ENCODE data around the gene TAF4B.
"Not testable (repeated sequence)": the region's sequence is repeated elsewhere in the genome, so short reads cannot be mapped to it uniquely, and the experiment has no call there.

TAF4B gene

GRCh38 chr18:26367425-26367824, 141.2 kb downstream of the TAF4B start:
- Histone ChIP-seq H3K27me3 (ENCODE audit: control insufficient read depth in 2 of 2, insufficient read depth in 2 of 2, low read length in 2 of 2) (no peaks in the 10 kb centered on the region), H3K9ac (ENCODE audit: low read depth in 1 of 2, low read length in 2 of 2) (no peak overlapping the region)

GRCh38 chr18:26370037-26370436, 143.8 kb downstream of the TAF4B start:
- no peaks in the 10 kb centered on the region for H3K27me3 ChIP-seq (ENCODE audit: control insufficient read depth in 2 of 2, insufficient read depth in 2 of 2, low read length in 2 of 2)
- no peaks in the 10 kb centered on the region for H3K4me1 ChIP-seq (ENCODE audit: control insufficient read depth in 2 of 2, insufficient read depth in 2 of 2, low read length in 2 of 2)
- no peaks in the 10 kb centered on the region for H3K36me3 ChIP-seq (ENCODE audit: control insufficient read depth in 2 of 2, insufficient read depth in 2 of 2, low read length in 2 of 2)
- no peak overlapping the region for H3K27ac ChIP-seq (ENCODE audit: low read depth in 2 of 2, low read length in 2 of 2)
- no peak overlapping the region for H3K4me3 ChIP-seq (ENCODE audit: low read length in 2 of 2)
- H3K9me3 ChIP-seq (ENCODE audit: control insufficient read depth in 2 of 2, low read length in 2 of 2): no peaks in the 10 kb centered on the region
- no peak overlapping the region for H3K9ac ChIP-seq (ENCODE audit: low read depth in 1 of 2, low read length in 2 of 2)

More at GRCh38 chr18:26367425-26367824, 141.2 kb downstream of the TAF4B start:
- H3K9me3 ChIP-seq (ENCODE audit: control insufficient read depth in 2 of 2, low read length in 2 of 2): no peaks in the 10 kb centered on the region
- no peaks in the 10 kb centered on the region for H3K4me1 ChIP-seq (ENCODE audit: control insufficient read depth in 2 of 2, insufficient read depth in 2 of 2, low read length in 2 of 2)
- H3K36me3 ChIP-seq (ENCODE audit: control insufficient read depth in 2 of 2, insufficient read depth in 2 of 2, low read length in 2 of 2): no peaks in the 10 kb centered on the region
- no peak overlapping the region for H3K4me3 ChIP-seq (ENCODE audit: low read length in 2 of 2)
- no peak overlapping the region for H3K27ac ChIP-seq (ENCODE audit: low read depth in 2 of 2, low read length in 2 of 2)

GRCh38 chr18:26376105-26376504, 149.9 kb downstream of the TAF4B start:
- no peaks in the 10 kb centered on the region for H3K9me3 ChIP-seq (ENCODE audit: control insufficient read depth in 2 of 2, low read length in 2 of 2)
- no peak overlapping the region for H3K4me3 ChIP-seq (ENCODE audit: low read length in 2 of 2)
- no peaks in the 10 kb centered on the region for H3K36me3 ChIP-seq (ENCODE audit: control insufficient read depth in 2 of 2, insufficient read depth in 2 of 2, low read length in 2 of 2)
- H3K27me3 ChIP-seq (ENCODE audit: control insufficient read depth in 2 of 2, insufficient read depth in 2 of 2, low read length in 2 of 2): no peaks in the 10 kb centered on the region
- no peak overlapping the region for H3K9ac ChIP-seq (ENCODE audit: low read depth in 1 of 2, low read length in 2 of 2)
- no peak overlapping the region for H3K27ac ChIP-seq (ENCODE audit: low read depth in 2 of 2, low read length in 2 of 2)
- no peaks in the 10 kb centered on the region for H3K4me1 ChIP-seq (ENCODE audit: control insufficient read depth in 2 of 2, insufficient read depth in 2 of 2, low read length in 2 of 2)

GRCh38 chr18:26378701-26379100, 152.5 kb downstream of the TAF4B start:
- Histone ChIP-seq H3K36me3 (ENCODE audit: control insufficient read depth in 2 of 2, insufficient read depth in 2 of 2, low read length in 2 of 2) (no peaks in the 10 kb centered on the region), H3K9ac (ENCODE audit: low read depth in 1 of 2, low read length in 2 of 2) (no peak overlapping the region)

GRCh38 chr18:26381555-26381954, 155.3 kb downstream of the TAF4B start:
- H3K9ac ChIP-seq (ENCODE audit: low read depth in 1 of 2, low read length in 2 of 2); H3K27ac ChIP-seq (ENCODE audit: low read depth in 2 of 2, low read length in 2 of 2): not testable (repeated sequence)

More at GRCh38 chr18:26378701-26379100, 152.5 kb downstream of the TAF4B start:
- Histone ChIP-seq H3K9me3 (ENCODE audit: control insufficient read depth in 2 of 2, low read length in 2 of 2) (no peaks in the 10 kb centered on the region), H3K4me3 (ENCODE audit: low read length in 2 of 2) (no peak overlapping the region), H3K27me3 (ENCODE audit: control insufficient read depth in 2 of 2, insufficient read depth in 2 of 2, low read length in 2 of 2) (no peaks in the 10 kb centered on the region), H3K27ac (ENCODE audit: low read depth in 2 of 2, low read length in 2 of 2) (no peak overlapping the region), H3K4me1 (ENCODE audit: control insufficient read depth in 2 of 2, insufficient read depth in 2 of 2, low read length in 2 of 2) (no peaks in the 10 kb centered on the region)

DNA sequence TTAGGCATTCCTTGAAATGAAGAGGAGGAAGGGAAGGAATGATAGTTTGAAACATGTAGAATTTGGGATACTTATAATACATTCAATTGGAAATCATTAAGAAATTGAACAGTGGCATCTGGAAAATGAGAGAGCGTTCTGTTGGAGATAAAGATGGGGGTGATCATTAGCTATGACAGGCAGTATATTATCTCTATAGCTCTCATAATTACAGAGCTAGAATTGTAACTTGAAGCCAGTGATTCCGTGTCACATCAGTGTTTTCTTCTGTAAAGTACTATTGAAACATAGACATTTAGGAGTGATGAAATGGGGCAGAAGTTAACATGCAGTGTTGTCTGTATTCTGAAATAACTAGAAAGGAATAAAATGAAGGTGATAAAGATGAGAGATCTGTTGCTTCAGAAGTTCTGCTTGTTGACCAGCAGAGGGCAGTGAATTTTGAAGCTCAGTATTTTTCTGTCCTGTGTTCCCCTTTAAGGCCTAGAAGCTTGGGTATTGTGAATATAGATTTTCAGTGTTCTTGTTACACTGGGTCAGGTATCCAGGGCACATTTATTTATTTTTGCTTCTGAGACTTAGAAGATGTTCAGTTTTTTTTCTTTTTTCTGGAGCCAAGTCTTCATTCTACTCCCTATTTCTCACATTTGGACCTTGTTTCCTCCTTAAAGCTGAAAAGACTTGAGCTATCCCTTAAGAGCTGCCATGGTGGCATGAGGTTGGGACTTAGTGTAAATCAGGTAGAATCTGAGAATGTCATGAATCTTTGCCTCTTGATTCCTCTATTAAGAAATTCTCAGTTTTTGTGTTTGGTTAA, 157.4 kb downstream of the TAF4B start:
- no peak overlapping the region for H3K4me3 ChIP-seq (ENCODE audit: low read length in 2 of 2)
- H3K36me3 ChIP-seq (ENCODE audit: control insufficient read depth in 2 of 2, insufficient read depth in 2 of 2, low read length in 2 of 2): no peaks in the 10 kb centered on the region
- H3K9ac ChIP-seq (ENCODE audit: low read depth in 1 of 2, low read length in 2 of 2): no peak overlapping the region
- no peaks in the 10 kb centered on the region for H3K9me3 ChIP-seq (ENCODE audit: control insufficient read depth in 2 of 2, low read length in 2 of 2)
- H3K27me3 ChIP-seq (ENCODE audit: control insufficient read depth in 2 of 2, insufficient read depth in 2 of 2, low read length in 2 of 2): no peaks in the 10 kb centered on the region
- no peak overlapping the region for H3K27ac ChIP-seq (ENCODE audit: low read depth in 2 of 2, low read length in 2 of 2)
- no peaks in the 10 kb centered on the region for H3K4me1 ChIP-seq (ENCODE audit: control insufficient read depth in 2 of 2, insufficient read depth in 2 of 2, low read length in 2 of 2)

More at GRCh38 chr18:26381555-26381954, 155.3 kb downstream of the TAF4B start:
- H3K27me3 ChIP-seq (ENCODE audit: control insufficient read depth in 2 of 2, insufficient read depth in 2 of 2, low read length in 2 of 2); H3K9me3 ChIP-seq (ENCODE audit: control insufficient read depth in 2 of 2, low read length in 2 of 2); H3K36me3 ChIP-seq (ENCODE audit: control insufficient read depth in 2 of 2, insufficient read depth in 2 of 2, low read length in 2 of 2); H3K4me3 ChIP-seq (ENCODE audit: low read length in 2 of 2); H3K4me1 ChIP-seq (ENCODE audit: control insufficient read depth in 2 of 2, insufficient read depth in 2 of 2, low read length in 2 of 2): not testable (repeated sequence)

DNA sequence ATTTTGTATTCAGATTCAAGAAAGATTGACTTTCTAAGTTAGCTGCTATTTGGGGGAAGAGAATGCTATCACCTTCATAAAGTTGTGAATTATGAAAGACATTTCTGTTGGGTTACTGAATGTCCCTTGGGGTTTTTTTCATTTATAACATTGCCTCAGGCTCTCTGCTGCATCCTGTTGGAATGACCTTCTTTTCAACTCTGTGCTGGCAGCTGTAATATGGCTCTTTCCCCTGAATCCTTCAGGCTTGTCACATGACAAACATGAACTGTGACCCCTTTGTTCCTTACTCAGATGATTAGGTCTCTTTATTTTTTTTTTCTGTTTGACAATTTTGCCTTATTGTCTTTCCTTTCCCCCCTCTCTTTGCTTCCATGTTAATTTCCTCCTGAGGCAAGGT, 159.8 kb downstream of the TAF4B start:
- peaks cover 0 to 7% of the 10 kb centered on the region in 2 donors for H3K36me3 ChIP-seq (ENCODE audit: control insufficient read depth in 2 of 2, insufficient read depth in 2 of 2, low read length in 2 of 2)
- H3K4me1 ChIP-seq (ENCODE audit: control insufficient read depth in 2 of 2, insufficient read depth in 2 of 2, low read length in 2 of 2): no peaks in the 10 kb centered on the region
- no peaks in the 10 kb centered on the region for H3K9me3 ChIP-seq (ENCODE audit: control insufficient read depth in 2 of 2, low read length in 2 of 2)
- no peaks in the 10 kb centered on the region for H3K27me3 ChIP-seq (ENCODE audit: control insufficient read depth in 2 of 2, insufficient read depth in 2 of 2, low read length in 2 of 2)
- H3K4me3 ChIP-seq (ENCODE audit: low read length in 2 of 2): no peak overlapping the region
- no peak overlapping the region for H3K27ac ChIP-seq (ENCODE audit: low read depth in 2 of 2, low read length in 2 of 2)
- no peak overlapping the region for H3K9ac ChIP-seq (ENCODE audit: low read depth in 1 of 2, low read length in 2 of 2)

DNA sequence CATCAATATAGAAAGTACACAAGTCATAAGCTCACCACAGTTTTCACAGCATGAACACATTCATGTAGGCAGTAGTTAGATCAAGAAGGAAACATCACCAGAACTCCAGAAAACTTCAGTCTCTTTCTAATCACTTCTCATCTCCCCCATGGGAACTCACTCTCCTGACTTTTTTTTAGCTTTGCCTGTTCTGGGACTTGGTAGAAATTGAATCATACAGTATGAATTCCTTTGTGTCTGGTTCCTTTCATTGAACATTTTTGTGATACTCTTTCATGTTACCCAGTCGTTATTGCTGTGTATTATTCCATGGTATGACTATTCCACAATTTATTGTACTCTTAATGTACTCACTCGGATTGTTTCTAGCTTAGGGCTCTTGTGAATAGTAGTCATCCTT, 160.2 kb downstream of the TAF4B start:
- H3K27ac ChIP-seq (ENCODE audit: low read depth in 2 of 2, low read length in 2 of 2): no peak overlapping the region
- H3K4me3 ChIP-seq (ENCODE audit: low read length in 2 of 2): no peak overlapping the region
- no peaks in the 10 kb centered on the region for H3K9me3 ChIP-seq (ENCODE audit: control insufficient read depth in 2 of 2, low read length in 2 of 2)
- peaks cover 0 to 7% of the 10 kb centered on the region in 2 donors for H3K36me3 ChIP-seq (ENCODE audit: control insufficient read depth in 2 of 2, insufficient read depth in 2 of 2, low read length in 2 of 2)
- no peaks in the 10 kb centered on the region for H3K4me1 ChIP-seq (ENCODE audit: control insufficient read depth in 2 of 2, insufficient read depth in 2 of 2, low read length in 2 of 2)
- H3K27me3 ChIP-seq (ENCODE audit: control insufficient read depth in 2 of 2, insufficient read depth in 2 of 2, low read length in 2 of 2): no peaks in the 10 kb centered on the region
- H3K9ac ChIP-seq (ENCODE audit: low read depth in 1 of 2, low read length in 2 of 2): no peak overlapping the region

- no peak overlapping the region for H3K4me3 ChIP-seq (ENCODE audit: low read length in 2 of 2)
Observed at GRCh38 chr18:26394047-26394654, 167.9 kb downstream of the TAF4B start.

DNA sequence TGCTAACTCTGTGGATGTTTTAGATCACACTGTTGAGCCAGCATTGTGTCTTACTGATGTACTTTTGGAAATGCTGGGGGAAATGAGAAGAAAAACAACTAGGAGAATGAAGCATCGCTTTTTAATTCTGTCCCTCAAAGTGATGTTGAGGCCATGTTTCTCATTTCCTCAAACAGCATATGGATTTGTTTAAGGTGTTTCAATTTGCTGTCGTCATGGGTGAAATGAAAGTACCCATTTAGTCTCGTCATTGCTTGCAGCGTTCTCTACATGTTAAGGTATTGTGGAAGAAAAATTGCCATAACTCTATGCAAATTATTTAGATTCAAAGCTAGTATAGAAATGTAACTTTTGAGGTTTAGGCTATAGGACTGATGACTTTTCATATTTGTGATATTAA, 170.8 kb downstream of the TAF4B start:
- Histone ChIP-seq H3K4me3 (ENCODE audit: low read length in 2 of 2) (no peak overlapping the region), H3K36me3 (ENCODE audit: control insufficient read depth in 2 of 2, insufficient read depth in 2 of 2, low read length in 2 of 2) (no peaks in the 10 kb centered on the region), H3K27me3 (ENCODE audit: control insufficient read depth in 2 of 2, insufficient read depth in 2 of 2, low read length in 2 of 2) (no peaks in the 10 kb centered on the region), H3K4me1 (ENCODE audit: control insufficient read depth in 2 of 2, insufficient read depth in 2 of 2, low read length in 2 of 2) (no peaks in the 10 kb centered on the region), H3K9ac (ENCODE audit: low read depth in 1 of 2, low read length in 2 of 2) (no peak overlapping the region), H3K9me3 (ENCODE audit: control insufficient read depth in 2 of 2, low read length in 2 of 2) (no peaks in the 10 kb centered on the region), H3K27ac (ENCODE audit: low read depth in 2 of 2, low read length in 2 of 2) (no peak overlapping the region)

More at GRCh38 chr18:26394047-26394654, 167.9 kb downstream of the TAF4B start:
- Histone ChIP-seq H3K9me3 (ENCODE audit: control insufficient read depth in 2 of 2, low read length in 2 of 2) (no peaks in the 10 kb centered on the region), H3K4me1 (ENCODE audit: control insufficient read depth in 2 of 2, insufficient read depth in 2 of 2, low read length in 2 of 2) (no peaks in the 10 kb centered on the region), H3K27ac (ENCODE audit: low read depth in 2 of 2, low read length in 2 of 2) (no peak overlapping the region), H3K27me3 (ENCODE audit: control insufficient read depth in 2 of 2, insufficient read depth in 2 of 2, low read length in 2 of 2) (no peaks in the 10 kb centered on the region), H3K9ac (ENCODE audit: low read depth in 1 of 2, low read length in 2 of 2) (no peak overlapping the region), H3K36me3 (ENCODE audit: control insufficient read depth in 2 of 2, insufficient read depth in 2 of 2, low read length in 2 of 2) (peaks cover 0 to 7% of the 10 kb centered on the region in 2 donors)

Data from mucosa of rectum (tissue), 2 donors.